Measurements from ENCODE around the gene SERAC1.
"Not testable (repeated sequence)": the region's sequence is repeated elsewhere in the genome, so short reads cannot be mapped to it uniquely, and the experiment has no call there.

DNA sequence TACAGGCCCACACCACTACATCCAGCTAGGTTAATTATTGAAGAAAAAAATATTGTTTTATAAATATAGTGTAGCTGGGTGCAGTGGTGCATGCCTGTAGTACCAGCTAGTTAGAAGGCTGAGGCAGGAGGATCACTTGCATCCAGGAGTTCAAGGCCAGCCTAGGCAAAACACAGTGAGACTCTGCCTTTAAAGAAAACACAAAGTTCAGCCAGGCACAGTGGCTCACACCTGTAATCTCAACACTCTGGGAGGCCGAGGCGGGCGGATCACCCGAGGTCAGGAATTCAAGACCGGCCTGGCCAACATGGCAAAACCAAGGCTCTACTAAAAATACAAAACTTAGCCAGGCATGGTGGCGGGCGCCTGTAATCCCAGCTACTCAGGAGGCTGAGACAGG lies 16.0 kb downstream of the SERAC1 start:
- not testable (repeated sequence) for TF ChIP-seq SRF (IDR thresholded peaks at IDR 0.05; ENCODE audit: low read depth in 2 of 2, low read length in 2 of 2); GABPA (IDR thresholded peaks at IDR 0.05; ENCODE audit: low read depth); POLR2A (IDR thresholded peaks at IDR 0.05; ENCODE audit: low read depth, low read length); PAX8 (IDR thresholded peaks at IDR 0.05); MTA3 (IDR thresholded peaks at IDR 0.05; ENCODE audit: borderline replicate concordance, low read length); HCFC1 (IDR thresholded peaks at IDR 0.05; ENCODE audit: low read length)
- TF ChIP-seq, protein P1, sequence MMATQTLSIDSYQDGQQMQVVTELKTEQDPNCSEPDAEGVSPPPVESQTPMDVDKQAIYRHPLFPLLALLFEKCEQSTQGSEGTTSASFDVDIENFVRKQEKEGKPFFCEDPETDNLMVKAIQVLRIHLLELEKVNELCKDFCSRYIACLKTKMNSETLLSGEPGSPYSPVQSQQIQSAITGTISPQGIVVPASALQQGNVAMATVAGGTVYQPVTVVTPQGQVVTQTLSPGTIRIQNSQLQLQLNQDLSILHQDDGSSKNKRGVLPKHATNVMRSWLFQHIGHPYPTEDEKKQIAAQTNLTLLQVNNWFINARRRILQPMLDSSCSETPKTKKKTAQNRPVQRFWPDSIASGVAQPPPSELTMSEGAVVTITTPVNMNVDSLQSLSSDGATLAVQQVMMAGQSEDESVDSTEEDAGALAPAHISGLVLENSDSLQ (IDR thresholded peaks at IDR 0.05) = not testable (repeated sequence)
- TF ChIP-seq, protein P2, sequence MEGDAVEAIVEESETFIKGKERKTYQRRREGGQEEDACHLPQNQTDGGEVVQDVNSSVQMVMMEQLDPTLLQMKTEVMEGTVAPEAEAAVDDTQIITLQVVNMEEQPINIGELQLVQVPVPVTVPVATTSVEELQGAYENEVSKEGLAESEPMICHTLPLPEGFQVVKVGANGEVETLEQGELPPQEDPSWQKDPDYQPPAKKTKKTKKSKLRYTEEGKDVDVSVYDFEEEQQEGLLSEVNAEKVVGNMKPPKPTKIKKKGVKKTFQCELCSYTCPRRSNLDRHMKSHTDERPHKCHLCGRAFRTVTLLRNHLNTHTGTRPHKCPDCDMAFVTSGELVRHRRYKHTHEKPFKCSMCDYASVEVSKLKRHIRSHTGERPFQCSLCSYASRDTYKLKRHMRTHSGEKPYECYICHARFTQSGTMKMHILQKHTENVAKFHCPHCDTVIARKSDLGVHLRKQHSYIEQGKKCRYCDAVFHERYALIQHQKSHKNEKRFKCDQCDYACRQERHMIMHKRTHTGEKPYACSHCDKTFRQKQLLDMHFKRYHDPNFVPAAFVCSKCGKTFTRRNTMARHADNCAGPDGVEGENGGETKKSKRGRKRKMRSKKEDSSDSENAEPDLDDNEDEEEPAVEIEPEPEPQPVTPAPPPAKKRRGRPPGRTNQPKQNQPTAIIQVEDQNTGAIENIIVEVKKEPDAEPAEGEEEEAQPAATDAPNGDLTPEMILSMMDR (IDR thresholded peaks at IDR 0.05 in 2 of 3, conservative IDR thresholded peaks at IDR 0.05 in 1 of 3; ENCODE audit: control insufficient read depth in 2 of 3, extremely low read depth in 1 of 3, insufficient read depth in 1 of 3, low read depth in 3 of 3, low read length in 3 of 3) = not testable (repeated sequence)
- TF ChIP-seq, protein P3, sequence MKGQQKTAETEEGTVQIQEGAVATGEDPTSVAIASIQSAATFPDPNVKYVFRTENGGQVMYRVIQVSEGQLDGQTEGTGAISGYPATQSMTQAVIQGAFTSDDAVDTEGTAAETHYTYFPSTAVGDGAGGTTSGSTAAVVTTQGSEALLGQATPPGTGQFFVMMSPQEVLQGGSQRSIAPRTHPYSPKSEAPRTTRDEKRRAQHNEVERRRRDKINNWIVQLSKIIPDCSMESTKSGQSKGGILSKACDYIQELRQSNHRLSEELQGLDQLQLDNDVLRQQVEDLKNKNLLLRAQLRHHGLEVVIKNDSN (IDR thresholded peaks at IDR 0.05; ENCODE audit: borderline replicate concordance, extremely low read length, insufficient read depth, low read depth, low read length) = not testable (repeated sequence)

Measured in GM12878 (cell line).